Ammon's horn (tissue), 1 donor: ENCODE measurements around the gene ANKRD6.

Experiments
- DNase-seq: peaks from one replicate; pipeline ENCODE4 v3.0.0-alpha.2; 2016; ENCODE audit warnings: low spot score

The ANKRD6 gene

DNA sequence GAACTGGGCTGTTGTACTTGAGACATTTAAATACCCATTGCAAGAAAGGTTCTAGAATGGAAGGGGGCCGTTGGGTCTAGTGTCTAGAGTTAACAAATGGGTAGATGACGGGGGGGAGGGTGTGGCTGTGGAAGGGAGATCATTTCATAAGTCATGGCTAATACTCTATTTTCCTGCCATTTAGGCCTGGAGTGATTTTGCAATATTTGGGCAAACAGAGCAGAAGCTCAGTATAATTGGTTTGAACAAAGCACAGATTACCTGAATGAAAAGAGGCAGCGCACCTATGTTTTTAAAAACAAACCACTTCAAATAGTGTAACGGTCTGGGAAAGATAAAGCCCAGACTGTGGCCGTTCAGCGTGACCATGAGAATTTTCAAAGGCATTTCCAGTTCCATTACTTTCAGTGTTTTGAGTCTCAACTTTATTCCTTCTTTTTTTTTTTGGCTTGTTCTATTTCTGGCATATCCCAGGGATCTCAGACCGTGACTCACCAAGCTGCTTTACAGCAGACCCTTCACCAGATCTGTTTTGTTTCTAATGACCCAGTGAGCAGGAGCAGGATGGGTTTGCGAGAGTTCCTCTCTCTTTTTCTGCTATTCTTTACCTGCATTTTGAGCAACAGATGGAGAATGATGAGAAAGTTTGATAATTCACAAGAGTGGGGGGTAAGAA lies 131.9 kb downstream of the ANKRD6 start:
- no peak for DNase-seq

DNA sequence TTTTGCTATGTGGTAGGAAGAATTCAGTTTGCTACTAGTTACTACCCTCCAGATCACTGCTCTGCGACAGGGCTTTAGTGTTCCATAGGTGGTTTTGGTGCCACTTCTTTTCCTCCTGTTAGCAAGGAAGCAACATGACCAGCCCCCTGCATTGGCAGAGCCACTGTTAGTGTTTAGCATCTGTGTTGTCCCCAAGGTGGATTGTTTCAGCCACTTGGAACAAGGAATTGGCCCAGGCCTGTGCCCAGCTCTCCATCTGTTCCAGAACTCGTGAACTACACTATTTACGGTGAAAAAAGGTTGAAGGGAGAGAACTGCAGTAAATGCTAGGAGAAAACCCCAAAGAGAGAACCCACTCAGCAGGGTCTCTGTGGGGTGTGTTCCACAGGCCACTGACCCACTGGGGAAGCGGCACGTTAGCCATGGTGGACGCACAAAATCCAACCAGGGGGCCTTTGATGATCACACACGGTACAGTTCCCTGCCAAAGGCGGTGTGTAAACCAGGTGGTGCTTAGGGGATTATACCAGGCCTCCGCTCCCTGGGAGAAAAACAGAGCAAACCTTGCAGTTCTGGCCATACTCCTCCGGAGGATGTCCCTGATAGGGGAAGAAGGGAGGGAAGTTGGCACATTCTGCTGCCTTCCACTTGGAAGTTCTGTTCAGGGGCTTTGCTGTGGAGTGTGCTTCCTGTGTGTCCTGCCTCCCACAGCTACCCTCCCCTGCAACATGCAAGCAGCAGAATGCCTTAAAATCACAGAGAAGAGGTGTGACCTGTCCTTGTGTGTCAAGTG lies 133.3 kb downstream of the ANKRD6 start:
- DNase-seq, result no peak

DNA sequence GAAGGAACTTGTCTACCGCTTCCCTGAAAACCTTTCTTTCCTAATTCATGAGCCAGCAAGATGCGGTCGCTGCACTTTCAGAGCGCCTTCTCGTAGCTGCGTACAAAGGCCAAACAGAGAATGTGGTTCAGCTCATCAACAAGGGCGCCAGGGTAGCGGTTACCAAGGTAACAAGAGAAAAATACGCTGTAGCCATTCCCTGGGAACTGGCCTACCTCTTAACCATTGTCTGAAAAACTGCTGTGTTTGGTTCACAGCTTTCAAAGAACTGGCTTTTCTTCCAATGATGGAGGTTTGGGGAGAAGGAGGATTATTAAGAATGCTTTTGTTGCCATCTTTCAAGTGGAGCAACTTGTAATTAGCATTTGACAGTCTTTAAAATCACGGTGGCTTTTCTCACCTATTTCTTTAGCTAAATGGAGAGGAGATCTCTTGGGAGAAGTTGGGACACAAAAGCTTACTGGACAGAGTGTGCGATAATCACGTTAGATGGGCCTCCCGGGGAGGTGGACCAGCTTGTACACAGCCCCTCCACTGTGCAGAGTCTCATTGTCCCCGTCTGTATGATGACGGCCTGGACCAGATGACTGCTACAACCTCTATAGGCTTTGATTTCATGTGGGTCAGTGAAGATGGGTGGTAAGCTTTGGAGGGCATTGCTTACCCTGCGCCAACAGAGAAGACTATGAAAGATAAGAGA lies 134.1 kb downstream of the ANKRD6 start:
- DNase-seq, result peak; percentile 56

DNA sequence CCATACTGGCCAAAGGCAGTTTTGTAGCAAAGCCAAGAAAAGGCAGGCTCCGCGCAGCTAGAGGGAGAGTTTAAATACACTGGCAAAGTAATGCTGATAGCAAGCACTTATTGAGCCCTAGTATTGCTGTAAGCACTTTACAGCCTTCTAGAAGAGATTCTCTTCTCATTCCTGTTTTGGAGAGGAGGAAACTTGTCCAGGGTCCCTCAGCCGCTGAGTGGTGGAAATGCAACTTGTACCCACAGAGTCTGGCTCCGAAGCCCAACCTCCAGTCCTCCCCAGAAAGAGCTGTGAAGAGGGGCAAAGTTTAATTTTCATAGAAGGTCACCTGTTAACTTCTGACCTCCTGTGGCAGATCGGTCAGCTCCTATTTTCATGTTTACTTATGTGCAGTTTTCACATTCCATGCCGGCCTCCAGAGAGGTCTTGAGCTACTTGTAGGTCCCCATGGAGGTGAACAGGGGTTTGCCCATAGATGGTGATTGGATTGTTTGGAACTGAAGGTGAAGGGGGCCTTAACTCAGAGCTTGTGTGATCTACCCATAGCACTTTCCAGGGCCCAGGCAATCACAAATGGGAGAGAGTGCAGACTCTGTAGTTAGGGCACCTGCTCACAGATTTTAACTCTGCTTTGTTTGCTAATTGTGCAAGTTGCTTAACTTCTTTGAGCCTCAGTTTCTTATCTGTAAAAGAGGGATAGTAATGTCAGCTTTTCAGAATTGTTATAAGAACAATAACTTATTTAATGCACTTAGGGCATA lies 134.9 kb downstream of the ANKRD6 start:
- DNase-seq, result no peak

DNA sequence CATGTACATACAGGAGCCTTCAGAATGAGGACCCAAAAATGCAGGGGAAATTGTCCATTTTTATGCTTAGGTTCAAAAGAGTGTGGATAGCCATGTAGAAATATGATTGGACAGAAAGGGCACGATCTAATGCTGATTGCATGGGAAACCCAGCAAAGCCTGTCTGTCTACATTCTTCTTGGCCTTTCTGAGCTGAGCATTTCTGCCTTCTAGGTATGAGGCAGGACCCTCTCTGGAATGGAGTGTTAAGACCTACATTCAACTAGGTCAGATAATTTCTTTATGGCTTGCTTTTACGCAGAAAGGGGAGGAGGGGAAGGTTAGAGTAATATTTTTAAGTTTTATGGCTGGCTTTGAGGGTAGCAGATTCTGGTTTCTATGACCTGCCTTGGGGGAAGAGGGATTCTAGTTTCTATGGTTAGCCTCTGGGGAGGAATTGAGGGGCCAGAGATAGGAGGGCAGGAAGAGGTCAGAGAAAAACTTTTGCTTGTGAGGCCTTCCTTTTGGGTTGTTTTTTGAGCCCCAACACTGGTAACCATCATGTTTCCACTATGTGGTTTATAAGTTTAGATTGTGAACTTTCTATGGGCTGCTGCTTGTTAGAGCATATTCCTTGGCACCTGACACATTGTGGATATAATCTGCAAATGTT lies 142.1 kb downstream of the ANKRD6 start:
- no peak for DNase-seq

DNA sequence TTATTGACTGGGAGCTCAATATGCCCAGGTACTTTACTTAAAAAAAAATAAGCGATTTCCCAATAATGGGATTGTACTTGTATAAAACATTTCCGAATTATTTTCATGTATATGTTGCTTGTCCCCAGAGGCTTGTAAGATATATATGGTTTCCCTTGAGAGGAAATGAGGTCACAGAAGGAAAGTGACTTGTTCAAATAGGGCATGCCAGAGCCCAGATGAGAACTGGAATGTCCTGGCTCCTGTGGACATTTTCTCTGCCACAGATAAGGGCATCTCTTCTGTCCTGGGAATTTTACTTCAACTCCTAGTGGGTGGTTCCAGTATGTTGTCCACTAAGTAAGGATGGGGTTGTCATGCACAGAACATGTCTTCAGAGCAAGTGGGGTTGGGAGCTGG lies 142.6 kb downstream of the ANKRD6 start:
- DNase-seq, result no peak

DNA sequence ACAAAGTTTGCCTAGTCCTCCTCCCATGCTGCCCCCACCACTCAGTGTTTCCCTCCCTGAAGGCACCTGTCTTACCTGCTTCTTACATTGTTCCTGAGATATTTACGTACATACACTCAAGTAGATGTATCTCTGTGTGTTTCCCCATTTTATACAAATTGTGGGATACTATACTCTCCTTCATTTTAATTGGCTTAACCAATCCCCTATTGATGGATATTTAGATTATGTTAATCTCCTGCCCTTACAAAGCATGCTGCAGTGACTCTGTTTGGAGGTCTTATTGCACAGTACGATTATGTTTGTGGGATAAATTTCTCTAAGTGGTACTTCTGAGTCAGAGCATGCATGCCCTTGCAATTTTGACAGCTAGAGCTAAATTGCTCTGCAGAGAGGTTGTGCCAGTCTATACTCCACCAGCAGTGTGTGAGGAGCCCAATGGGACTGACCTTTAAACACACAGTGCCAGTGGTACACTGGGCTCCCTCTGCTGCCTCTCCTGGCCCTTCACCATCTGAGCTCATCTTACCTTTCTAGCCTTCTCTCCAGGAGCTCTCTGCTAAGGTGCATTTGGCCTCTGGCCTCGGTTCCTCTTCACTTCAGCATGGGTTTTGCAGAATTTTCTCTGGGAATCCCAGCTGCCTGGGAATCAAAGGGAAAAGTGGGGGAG lies 148.2 kb downstream of the ANKRD6 start:
- no peak for DNase-seq

DNA sequence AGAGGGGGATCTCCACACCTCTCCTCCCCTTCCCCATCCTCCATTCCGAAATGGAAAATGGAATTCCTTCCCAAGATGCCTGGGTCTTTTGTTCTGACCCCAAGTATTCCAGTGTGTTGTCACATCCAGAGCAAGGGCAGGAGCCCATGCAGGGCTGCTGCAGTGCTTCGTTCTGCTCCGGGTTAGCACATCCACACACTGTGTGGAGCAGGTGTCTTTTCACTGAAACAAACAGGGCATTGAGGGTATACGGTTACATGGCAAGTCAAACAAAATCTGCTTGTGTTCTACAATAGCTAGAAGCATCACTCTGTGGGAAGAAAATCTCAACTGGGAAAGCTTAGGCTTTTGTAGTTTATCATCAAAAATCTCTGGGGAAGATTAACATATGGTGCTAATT lies 148.7 kb downstream of the ANKRD6 start:
- DNase-seq, result no peak

DNA sequence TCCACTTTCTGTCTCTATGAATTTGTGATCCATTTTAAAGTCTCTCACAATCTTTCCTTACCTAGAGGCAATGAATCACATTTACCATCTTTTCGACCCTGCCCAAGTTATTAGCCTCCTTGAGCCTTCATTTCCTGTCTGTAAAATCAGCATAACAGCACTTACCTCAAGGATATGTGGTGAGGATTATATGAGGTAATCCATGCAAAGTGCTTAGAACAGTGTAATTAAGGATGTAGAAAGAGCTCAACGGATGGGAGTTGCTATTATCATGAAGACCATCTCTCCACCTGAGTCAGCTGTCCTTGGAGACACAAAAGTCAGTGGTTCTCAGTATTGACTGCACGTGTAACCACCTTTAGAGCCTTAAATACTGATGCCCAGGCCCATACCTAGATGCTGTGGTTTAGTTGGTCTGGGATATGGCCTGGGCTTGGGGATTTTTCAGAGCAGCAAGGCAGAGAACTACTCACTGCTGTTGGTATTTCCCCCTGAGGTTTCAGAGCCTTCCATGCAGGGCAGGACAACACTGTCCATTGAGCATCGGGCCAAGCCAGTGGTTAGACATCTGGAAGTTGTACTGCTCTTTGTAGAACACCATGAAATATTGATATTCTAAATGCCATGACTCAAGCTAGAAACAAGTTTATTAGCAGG lies 149.8 kb downstream of the ANKRD6 start:
- DNase-seq, result no peak

DNA sequence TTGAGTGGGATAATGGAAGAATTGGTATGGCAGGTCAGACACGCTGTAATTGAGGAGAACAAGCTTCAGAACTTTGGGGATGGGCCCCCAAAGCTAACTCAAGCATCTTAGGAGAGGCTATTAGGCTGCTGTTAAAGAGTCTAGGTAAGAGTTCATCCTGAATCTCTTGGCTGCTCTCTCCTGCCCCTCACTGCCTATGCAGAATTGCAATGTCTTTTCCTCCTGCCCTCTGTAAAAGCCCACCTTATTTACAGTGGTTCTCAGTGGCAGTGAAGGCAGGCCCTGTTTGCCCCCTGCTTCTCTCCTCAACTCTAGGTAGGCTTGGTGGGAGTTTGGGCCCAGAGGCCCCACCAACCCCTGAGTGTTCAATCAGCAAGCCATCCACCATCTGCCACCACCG lies 150.6 kb downstream of the ANKRD6 start:
- no peak for DNase-seq

DNA sequence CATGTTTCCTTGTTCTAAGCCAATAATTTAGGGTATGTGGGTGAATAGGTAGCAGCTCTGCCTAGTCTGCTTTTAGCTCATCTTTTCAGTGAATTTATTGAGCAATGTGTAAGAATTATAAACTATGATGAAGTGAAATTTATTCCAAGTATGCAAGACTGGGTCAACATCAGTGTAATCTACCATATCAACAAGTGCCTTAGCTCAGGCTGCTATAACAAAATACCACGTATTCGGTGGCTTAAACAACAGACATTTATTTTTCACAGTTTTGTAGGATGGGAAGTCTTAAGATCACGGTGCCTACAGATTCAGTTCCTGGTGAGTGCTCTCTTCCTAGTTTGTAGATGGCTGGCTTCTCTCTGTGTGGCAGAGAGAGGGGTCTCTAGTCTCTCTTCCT lies 151.6 kb downstream of the ANKRD6 start:
- no peak for DNase-seq

DNA sequence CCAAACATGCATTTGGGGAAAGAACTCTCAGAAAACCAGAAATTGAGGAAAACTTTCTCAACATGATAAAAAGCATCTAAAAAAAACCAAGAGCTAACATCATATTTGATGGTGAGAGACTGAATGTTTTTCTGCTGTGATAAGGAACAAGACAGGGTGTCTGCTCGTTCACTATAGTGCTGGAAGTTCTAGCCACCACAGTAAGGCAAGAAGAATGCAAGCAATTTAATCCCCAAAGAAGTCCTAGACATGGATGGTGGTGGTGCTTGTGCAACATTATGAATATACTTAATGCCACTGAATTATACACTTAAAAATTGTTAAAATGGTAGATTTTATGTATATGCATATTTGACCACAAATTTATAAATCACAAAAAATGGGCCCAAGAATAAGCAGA lies 152.2 kb downstream of the ANKRD6 start:
- DNase-seq, result no peak

DNA sequence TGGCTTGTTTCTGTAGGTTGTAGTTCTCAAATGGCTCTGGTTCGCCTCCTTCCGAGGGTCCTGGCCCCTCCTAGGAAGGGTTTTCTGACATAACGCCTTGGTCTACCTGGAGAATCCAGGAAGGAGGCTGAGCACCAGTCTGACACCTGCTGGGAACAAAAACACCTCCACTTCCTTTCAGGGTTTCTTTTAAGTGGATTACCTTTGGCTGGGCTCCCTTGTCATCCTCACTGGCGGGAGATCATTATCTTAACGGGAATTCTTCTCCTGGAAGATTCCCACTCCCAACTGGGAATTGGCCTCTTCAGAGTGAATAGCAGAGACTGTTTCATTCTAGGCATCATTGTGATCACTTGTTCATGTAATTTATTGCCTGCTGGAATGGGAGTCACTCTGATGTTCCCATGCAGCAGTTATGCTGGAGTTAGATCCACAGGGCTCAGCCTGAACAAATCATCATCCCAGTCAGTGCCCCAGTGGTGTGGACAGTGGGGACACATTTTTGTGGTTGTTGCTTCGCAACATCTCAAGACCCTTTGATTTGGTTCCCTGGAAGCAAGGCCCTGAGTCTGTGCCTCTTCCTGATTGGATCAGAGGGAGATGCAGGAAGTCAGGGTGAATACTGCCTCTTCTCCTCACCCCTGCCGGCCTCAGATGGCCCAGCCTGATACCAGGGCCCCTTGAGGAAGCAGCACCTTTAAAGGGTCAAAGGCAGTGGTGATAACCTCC lies 156.5 kb downstream of the ANKRD6 start:
- DNase-seq, result no peak

DNA sequence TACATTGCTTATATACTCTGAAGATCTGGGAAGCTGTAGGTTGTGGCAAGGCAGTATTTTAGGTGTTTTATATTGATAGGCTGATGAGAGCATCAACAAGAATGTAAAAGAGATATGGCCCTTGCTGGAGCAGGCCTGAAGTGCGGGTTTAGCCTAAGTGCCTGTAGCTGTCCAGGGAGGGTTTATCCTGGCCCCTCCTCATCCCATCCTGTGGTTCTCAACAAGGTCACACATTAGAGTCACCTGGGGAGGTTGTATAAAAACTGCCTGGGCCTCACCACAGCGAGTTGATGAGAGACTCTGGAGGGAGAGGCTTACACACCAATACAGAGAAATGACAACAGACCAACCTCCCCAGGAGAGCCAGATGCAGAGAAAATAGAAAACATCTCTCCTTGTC lies 157.2 kb downstream of the ANKRD6 start:
- no peak for DNase-seq

DNA sequence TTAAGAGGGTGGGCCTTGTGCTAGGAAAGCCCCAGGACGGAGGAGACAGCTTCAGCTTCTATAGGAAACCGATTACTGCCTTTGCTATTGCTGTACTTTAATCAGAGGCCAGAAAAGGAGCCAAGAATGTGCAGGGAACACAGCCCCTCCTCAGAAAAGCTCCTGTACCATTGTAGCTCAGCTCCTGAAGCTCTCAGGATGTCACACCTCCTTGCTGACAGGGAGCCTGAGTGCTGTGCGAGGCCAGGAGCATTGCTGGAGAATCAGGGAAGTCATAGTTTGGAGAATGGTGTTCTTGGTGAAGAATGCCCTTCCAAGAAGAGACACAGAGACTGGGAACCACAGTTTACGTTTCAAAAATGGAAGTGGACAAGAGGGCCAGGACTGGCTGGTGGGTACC lies 158.8 kb downstream of the ANKRD6 start:
- DNase-seq, result no peak

DNA sequence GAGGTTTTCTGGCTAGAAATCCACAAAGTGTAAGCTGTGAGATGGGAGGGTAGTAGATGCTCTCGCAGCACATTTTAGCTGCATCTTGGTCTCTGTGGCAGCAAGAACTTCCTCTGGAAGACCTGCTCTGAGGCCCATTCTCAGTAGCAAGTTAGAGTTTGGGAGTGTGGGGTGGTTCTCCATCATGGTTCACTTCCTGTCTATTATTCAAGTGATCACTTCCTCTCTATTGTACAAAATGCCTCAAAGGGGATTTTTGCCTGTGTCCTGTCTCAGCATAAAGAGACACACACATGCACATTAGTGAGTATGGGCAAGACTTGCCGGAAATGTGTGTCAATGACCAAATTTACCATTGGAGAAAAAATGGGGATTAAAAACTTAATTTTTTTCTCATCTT lies 163.1 kb downstream of the ANKRD6 start:
- DNase-seq, result no peak

DNA sequence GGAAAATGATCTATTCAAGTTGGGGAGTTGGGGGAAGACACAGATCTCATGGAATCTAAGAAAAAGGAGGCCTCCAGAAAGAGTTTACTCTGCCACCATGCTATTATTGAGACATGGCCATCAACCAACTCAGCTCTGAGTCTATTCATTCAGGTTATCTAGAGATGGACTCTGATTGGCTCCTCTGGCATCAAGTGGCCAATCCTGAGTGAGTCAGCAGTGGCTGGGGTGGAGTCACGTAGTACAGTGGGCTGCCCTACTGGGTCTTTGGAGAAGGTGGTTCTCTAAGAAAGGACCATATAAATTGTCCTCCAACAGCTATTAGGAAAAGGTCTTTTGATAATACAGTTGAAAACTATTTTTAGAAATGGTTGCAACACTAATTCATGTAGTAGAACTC lies 163.5 kb downstream of the ANKRD6 start:
- no peak for DNase-seq

DNA sequence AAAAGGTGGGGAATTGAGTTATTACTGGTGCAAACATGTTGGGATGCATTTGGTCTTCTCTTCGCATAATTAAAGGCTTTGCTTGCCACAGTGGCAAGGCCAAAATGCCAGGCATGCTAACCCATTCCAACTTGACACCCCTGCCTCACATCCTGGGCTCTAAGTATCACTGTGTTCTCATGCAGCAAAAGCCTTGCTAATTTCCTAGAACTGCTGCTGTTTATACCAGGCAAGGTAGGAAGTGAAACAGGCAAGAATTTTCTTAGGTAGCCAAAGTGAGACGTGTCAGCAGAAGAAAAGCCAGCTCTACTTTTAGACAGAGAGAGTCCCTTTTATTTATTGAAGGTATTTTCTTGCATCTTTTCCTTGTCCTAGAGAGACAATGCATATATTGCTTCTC lies 164.4 kb downstream of the ANKRD6 start:
- no peak for DNase-seq

DNA sequence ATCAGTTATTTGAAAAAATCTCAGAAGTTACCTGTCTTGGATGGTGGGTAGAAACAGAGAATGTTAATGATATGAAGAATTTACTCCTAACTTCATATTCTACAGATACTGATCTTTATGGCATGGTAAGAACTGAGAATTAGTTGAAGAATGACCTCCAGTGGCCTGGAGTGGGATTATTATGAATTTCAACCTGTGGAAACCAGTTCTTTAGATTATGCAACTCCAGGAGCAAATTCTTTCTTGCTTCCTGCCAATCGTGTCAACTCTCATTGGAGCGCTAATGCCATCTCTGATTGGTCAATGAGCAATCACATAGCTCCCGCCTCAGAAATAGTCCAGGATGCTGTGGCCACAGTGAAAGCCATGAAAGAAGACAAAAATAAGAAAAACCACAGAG lies 165.0 kb downstream of the ANKRD6 start:
- no peak for DNase-seq

DNA sequence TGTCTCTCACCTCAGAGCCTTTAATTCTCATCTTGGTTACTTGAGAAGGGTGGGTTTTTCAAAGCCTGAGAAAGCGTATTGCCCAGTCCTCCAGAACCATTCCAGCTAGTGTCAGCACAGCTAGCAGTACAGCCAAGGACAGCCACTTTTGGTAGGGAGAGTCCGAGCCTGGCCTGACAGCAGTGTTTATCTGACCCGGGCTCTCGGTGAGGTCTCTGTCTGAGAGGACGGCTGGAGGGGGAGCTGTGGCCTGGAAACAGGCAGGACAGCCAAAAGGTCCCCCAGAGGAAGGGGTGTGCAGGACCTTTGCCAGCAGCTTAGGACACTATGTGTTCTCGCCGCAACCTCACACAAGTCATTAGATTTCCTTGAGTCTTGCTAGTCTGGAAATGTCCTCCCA lies 166.8 kb downstream of the ANKRD6 start:
- DNase-seq, result no peak
